ENCODE results near the gene SAMD4A.

Gene SAMD4A

GRCh38 chr14:54818201-54819133 is 251.5 kb downstream of the SAMD4A start:
- no peak for TF ChIP-seq ZFX (IDR thresholded peaks at IDR 0.05)
- TF ChIP-seq, protein P1, sequence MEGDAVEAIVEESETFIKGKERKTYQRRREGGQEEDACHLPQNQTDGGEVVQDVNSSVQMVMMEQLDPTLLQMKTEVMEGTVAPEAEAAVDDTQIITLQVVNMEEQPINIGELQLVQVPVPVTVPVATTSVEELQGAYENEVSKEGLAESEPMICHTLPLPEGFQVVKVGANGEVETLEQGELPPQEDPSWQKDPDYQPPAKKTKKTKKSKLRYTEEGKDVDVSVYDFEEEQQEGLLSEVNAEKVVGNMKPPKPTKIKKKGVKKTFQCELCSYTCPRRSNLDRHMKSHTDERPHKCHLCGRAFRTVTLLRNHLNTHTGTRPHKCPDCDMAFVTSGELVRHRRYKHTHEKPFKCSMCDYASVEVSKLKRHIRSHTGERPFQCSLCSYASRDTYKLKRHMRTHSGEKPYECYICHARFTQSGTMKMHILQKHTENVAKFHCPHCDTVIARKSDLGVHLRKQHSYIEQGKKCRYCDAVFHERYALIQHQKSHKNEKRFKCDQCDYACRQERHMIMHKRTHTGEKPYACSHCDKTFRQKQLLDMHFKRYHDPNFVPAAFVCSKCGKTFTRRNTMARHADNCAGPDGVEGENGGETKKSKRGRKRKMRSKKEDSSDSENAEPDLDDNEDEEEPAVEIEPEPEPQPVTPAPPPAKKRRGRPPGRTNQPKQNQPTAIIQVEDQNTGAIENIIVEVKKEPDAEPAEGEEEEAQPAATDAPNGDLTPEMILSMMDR (conservative IDR thresholded peaks at IDR 0.05), result no peak
- no peak overlapping the region for H3K27ac ChIP-seq

GRCh38 chr14:54822685-54823084 is 255.8 kb downstream of the SAMD4A start:
- H3K27ac ChIP-seq, result no peak overlapping the region
- TF ChIP-seq, protein P1 (conservative IDR thresholded peaks at IDR 0.05), result no peak
- TF ChIP-seq ZFX (IDR thresholded peaks at IDR 0.05), result no peak

DNA sequence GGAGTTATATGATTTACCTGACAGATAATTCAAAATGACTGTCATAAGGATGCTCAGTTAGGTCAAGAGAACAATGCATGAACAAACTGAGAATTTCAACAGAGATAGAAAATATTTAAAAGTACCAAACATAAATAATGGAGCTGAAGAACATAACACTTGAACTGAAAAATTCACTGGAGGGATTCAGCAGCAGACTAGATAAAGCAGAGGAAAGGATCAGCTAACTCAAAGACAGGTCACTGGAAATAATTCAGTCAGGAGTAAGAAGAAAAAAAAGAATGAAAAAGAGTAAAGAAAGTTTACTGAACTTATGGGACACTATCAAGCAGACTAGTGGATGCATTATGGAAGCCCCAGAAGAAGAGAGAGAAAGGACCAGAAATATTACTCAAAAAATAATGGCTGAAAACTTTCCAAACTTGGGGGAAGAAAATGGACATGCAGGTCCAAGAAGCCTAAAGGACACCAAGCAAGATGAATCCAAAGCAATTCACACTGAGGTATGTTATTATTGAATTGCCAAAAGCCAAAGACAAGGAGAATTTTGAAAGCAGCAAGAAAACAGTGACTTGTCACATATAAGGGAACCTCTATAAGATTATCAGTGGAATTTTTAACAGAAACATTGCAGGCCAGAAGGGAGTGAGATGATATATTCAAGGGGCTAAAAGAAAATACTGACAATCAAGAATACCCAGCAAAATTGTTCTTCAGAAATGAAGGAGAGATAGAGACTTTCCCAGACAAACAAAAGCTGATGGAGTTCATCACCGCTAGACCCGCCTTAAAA is 257.0 kb downstream of the SAMD4A start:
- no peak overlapping the region for H3K27ac ChIP-seq
- TF ChIP-seq ZFX (IDR thresholded peaks at IDR 0.05), result no peak
- TF ChIP-seq, protein P1 (conservative IDR thresholded peaks at IDR 0.05), result no peak

GRCh38 chr14:54828037-54828436 is 261.1 kb downstream of the SAMD4A start:
- H3K27ac ChIP-seq, result no peak overlapping the region
- no peak for TF ChIP-seq ZFX (IDR thresholded peaks at IDR 0.05)
- TF ChIP-seq, protein P1 (conservative IDR thresholded peaks at IDR 0.05), result no peak

GRCh38 chr14:54829486-54830224 is 262.7 kb downstream of the SAMD4A start:
- H3K27ac ChIP-seq, result no peak overlapping the region
- no peak for TF ChIP-seq ZFX (IDR thresholded peaks at IDR 0.05)
- TF ChIP-seq, protein P1 (conservative IDR thresholded peaks at IDR 0.05), result no peak

- TF ChIP-seq, protein P1 (conservative IDR thresholded peaks at IDR 0.05), result no peak
- no peak for TF ChIP-seq ZFX (IDR thresholded peaks at IDR 0.05)
- no peak overlapping the region for H3K27ac ChIP-seq
Observed at GRCh38 chr14:54830650-54831049, 263.7 kb downstream of the SAMD4A start.

Data from C4-2B (cell line).